SU-DHL-6 (cell line): ENCODE measurements around the gene ATP11A.

Experiments used
- CTCF ChIP-seq: fragments of 200-600 bp; sonication (generic); IDR thresholded peaks from one replicate; pipeline ENCODE4 v1.5.1; 2017; ENCODE audit warnings: antibody characterized with exemption, mild to moderate bottlenecking, low read length, moderate library complexity; ENCODE audit not compliant: insufficient read depth, poor library complexity, severe bottlenecking
- EZH2phosphoT487 ChIP-seq: fragments of 200-600 bp; sonication (generic), shearing (Covaris generic); conservative IDR thresholded peaks from 2 replicates; pipeline ENCODE4 v1.6.1; 2018; ENCODE audit warnings: mild to moderate bottlenecking, antibody characterized with exemption, low read length, moderate library complexity, mixed read lengths

DNA sequence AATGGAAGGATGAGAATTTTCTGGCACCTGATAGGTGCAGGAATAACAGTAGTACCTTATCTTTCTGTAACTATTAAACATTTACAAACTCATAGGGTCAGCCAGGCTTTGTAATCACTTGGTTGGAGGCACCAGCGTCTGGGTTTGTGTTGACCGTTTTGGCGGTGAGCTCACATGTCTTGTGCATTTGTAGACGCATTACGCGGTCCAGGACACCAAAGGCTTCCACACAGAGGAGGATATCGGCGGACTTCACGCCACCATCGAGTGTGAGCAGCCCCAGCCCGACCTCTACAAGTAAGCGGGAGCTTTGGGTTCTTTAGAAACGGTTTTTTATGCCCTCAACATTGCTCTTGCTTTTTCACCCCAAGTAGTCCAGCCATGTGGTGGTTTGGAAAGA, 129.3 kb downstream of the ATP11A start:
- TF ChIP-seq CTCF, result no peak
- TF ChIP-seq EZH2phosphoT487, result no peak
